NCI-H1105 (cell line): Measurements from ENCODE around the gene SALL2.
A peak's percentile ranks its signal among the peaks of the same experiment; 100 is the strongest.
"Not testable (repeated sequence)": the region's sequence is repeated elsewhere in the genome, so short reads cannot be mapped to it uniquely, and the experiment has no call there.

Experiments used
- DNase-seq: peaks from one replicate; lab custom pipeline; 2025; lab: John Stamatoyannopoulos, UW

SALL2 gene

DNA sequence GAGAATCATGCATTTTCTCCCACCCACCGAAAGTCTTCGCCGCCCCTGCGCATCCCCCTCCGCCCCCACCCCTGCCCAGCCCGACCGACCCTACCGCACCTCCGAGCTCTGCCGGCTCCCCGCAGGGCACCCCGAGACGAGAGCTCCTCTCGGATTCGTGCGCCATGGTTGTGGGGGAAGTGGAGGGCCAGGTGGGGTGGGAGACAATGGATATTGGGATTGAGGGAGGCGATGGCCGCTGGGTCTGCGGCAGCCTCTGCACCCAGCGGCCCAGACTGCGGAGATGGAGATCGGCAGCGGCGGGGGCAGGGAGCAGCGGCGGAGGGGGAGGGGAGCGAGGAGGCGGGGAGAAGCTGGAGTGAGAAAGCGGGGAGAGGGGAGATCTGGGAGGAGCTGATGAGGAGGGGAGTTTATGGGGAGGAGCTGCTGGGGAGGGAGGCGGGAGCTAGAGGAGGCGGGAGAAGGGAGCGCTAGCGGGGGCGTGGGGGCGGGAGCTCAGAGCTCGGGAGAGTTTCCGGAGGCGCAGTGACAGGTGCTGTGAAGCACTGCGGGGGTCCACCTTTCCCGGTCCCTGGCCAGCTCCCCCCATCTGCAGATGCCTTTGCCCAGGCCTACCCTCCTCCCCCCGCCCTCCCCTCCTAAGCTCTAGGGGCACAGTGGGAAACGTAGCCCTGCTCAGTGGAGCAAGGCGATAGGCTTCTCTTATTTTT lies at the start of gene SALL2:
Gene SALL2 (minus strand): TSS at position 385 of the 710 bp plus-strand sequence. CDS start 219 bp downstream, at position 166.
- peak; percentile 93 for DNase-seq

DNA sequence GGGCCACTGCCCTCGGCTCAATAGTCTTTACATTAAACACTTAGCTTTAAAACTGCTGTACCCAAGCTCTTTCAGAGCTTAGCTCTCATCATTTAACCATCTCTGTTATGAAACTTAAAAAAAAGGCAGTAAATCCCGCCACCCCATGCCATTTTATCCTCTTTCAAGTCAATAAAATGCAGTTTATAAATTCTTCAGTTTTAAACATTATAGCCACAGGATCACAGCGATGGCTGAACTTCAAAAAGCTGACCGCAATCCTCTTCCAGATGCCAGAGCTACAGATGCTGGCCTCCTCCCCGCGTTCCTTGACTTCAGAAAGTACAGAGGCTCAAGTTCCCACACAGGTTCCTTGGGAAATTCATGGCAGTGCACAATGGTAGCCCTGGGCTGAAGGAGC lies 49.5 kb upstream of the SALL2 start:
- DNase-seq = no peak

DNA sequence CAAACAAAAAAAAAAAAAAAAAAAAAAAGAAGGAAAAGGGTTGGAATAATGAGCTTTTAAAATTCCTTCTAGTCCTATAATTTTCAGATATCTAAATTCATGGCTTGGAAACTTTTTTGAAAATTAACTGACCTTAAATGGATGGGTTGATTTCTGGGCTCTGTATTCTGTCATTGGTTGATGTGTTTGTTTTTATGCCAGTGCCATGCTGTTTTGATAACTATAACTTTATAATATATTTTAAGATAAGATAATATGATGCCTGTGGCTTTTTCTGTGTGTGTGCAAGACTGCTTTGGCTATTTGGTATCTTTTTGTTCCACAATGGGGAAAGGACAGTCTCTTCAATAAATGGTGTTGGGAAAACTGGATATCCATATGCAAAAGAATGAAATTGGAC lies 46.5 kb upstream of the SALL2 start:
- no peak for DNase-seq

DNA sequence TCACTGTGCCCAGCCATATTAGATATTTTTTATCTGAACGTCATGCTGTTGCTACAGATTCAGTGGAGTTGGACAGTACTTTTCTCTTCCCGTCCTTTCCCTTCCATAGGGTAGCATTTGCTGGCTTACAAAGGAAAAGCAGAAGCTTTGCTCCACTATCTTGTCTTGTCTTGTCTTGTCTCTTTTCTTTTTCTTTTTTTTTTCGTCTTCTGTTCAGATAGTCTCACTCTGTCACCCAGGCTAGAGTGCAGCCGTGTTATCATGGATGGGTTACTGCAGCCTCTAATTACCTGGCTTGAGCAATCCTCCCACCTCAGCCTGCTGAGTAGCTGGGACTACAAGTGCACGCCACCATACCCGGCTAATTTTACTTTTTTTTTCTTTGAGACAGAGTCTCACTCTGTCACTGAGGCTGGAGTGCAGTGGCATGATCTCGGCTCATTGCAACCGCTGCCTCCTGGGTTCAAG lies 32.6 kb upstream of the SALL2 start:
- DNase-seq = no peak

DNA sequence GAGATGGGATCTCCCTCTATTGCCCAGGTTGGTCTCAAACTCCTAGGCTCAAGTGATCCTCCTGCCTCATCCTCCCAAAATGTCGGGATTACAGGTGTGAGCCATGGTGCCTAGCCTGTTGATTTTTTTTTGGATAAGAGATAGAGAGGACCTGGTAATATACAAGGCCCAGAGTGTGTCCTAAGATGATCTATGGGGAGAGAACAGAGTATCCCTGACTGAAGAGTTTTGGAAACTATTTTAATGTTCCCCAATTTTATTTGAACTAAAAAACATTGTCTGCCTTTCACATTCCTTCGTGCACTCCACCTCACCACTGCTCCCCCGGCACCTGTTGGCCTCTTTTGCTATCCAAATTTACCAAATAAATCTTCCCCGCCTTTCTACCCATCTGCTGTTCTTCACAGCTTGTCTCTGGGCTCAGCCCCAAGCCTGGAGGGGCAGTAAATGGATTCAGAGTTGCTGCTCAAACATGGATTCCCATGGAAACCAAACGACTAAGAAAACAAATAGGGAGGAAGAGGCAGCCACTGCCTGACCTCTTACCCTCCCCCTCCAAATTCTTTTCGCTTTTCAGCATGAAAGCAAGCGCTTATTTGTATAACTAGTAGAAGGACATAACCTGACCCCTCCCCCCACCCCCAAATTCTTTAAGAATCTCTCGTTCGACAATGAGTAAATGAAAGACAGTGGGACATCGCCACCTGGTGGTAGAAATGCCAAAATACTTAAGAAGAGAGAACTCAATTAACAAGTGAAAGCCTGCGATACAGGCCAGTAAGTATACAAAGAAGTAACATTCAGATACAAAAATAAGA lies 31.1 kb upstream of the SALL2 start:
- DNase-seq = peak; percentile 77

DNA sequence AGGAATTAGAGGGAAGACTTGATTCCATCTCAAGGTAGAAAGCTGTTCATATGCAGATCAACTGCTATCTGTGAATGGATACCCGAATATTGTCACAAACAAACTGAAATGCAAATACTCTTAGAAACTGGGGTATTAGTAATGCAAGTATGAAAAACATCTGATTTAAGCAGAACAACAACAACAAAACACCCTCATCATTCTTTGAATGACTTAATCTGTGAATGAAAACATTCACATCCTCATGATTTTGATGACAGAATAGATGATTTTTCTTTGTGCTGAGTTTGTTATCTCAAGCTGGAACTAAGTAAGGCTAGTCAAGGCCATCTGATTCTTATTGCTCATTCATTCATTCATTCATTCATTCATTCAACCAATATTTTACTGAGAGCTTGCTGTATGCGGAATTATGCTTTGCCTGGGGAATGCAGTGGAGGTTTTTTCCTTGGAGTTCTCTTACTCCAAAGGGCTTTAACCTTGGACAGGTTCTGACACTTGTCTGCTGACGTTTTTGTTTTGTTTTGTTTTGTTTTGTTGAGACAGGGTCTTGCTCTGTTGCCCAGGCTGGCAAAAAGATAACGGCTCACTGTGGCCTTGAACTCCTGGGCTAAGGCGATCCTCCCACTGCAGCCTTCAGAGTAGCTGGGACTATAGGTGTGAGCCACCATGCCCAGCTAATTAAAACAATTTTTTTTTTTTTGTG lies 30.4 kb upstream of the SALL2 start:
- no peak for DNase-seq

DNA sequence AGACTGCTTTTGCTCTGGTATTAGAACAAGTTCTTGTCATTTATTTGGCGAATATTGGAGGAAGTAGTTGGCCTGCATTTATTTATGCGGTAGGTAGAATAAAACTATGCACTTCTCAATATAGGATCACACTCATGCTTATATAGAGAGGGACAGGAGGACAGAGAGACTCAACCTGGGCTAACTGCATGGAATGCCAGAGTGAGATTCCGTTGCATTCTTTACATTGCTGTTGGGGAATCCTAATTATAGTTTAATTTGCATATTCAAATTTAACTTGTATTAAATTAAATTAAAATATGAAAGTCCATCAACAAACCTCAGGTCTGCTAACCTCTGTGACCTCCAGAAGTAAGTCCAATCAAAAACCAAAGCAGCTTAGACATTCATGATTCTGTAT lies 27.1 kb upstream of the SALL2 start:
- no peak for DNase-seq

DNA sequence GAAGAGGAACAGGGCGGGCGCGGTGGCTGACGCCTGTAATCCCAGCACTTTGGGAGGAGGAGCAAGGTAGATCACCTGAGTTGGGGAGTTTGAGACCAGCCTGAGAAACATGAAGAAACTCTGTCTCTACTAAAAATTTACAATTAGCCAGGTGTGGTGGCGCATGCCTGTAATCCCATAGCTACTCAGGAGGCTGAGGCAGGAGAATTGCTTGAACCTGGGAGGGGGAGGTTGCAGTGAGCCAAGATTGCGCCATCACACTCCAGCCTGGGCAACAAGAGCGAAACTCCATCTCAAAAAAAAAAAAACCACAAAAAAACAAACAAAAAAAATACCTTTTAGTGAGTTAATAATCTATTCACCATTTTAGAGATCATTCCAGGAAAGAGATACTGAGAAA lies 18.4 kb upstream of the SALL2 start:
- DNase-seq = not testable (repeated sequence)

DNA sequence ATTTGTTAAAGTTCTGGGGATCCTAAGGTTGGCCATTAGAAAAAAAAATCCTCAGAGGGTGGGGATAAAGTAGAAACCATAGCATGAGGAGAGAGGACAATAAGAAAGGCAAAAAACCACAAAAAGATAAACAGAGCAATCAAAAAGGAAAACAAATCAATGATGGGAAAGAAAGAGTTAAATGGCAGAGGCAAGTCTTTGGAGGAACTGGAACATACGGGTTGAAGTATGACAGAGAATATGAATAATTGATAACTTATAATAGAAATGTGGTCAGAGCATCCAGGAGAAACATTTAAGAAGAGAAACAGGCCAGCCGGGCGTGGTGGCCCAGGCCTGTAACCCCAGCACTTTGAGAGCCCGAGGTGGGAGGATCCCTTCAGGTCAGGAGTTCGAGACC lies 17.8 kb upstream of the SALL2 start:
- DNase-seq = no peak

DNA sequence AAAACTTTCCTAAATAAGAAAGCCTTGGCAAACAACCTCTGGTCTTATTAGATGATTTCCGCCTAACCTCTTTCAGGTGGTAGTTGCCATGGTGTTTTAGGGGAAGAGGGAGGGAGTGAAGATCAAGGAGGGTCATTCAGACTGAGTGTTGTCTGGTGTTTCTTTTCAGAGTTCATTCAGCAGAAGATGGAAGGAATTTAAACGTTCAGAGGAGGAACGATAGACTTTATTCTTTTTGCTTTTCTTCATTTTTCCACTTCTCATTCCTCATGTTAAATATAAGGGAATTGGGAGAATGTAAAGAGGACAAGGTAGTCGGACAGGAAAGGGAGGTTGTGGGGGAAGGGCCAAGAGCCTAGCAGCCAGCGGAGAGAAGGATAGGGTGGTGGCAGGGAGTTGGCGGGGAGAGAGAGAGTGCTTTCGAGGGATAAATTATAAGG lies 17.4 kb upstream of the SALL2 start:
- DNase-seq = no peak

DNA sequence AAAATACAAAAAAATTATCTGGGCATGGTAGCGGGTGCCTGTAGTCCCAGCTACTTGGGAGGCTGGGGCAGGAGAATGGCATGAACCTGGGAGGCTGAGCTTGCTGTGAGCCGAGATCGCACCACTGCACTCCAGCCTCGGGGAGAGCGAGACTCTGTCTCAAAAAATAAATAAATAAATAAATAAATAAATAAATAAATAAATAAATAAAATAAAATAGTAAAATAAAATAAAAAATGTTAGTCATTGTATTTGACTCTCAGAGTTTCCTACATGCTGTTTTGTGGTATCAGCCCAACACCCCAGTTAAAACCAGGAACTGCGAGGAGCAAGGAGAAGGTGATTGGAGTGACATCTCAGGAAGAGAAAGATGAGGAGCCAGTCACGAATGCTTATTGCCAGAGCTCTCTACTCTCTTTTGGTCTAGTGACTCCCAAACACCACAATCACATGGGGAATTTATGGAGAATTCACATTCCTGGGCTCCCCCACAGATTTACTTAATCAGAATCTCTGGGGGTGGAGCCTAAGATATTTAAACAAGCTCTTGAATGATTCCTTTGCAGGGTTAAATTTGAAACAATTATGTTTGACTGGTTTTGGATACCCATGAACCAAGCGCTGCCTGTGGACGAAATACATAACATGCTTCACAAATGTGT lies 15.4 kb upstream of the SALL2 start:
- no peak for DNase-seq

DNA sequence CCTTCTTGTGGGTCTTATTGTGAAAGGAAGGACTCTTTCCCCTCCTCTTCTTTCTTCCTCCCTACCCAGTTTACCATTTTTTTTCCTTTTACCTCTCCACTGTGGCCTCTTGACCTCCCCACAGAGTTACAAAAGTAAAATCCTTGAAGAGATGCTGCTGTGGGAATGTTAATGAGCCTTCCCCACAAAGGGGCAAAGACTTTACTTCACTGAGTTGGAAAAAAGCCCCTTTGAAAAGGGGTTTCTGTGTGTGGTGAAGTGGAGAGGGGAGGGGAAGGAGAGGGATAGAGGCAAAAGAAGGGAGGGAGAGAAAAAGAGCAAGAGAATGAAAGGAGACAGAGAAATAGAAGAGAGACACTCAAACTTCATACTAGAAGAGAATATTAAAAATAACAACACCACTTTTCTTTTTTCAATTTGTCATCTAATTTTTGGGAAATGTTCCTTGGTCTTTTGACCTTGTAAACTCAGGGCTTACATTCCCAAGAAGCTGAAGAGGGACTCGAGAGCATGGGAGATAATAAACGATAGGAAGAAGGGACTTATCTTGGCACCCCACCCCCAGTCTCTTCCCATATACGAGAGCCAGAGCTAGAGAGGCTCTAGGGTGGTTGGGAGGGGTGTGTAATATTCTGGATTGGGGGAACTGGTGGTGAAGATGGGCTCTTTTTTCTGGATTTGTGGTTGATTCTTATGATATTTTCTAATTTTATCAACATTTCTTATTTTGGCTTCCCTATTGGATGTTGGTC lies 13.2 kb upstream of the SALL2 start:
- DNase-seq = no peak

DNA sequence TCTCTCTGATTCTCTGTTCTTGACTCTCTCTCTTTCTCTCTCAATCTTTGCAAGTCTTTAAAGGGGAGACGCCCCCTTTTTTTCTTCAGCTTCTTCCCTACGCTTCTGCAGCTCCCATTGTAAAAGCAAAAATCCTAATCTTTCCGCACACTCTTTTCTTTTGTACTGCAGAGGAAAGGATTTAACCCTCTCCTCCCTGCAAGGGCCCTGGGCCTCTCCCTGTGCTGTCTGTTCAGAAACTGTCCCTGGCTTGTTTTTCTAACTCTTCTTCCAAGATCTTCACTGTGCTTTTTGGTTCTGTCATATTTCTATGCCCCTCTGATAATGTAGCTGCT lies 10.9 kb upstream of the SALL2 start:
- no peak for DNase-seq

DNA sequence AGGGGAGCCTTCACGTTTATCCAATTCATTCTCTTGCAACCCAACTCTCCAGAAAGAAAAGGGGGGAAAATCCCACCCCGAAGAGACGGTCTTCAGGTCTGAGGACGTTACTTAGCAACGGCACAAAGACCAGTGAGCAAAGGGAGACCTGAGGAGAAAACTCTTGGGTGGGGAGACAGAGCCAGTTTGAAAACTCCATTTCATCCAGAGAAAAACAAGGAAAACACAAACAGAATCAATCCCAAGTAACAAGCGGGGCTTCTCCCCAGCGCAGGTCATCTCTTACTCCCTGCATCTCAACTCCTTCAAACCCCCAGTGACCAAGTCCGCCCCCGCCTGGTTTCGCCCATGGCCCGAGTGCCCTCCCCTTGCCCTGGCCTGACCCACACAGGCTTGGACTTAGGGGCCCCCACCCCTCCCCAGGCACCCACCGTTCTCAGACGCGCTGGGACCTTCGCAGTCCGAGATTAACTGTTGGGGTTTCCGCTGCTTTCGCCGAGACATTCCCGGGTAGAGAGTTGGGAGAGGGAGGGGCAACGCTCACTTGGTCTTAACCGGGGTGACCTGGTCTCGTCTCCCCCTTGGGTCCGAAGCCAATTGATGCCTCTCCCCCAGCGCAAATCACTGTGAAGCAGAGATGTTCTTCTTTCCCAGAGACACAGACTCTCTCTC lies 10.4 kb upstream of the SALL2 start:
- no peak for DNase-seq

DNA sequence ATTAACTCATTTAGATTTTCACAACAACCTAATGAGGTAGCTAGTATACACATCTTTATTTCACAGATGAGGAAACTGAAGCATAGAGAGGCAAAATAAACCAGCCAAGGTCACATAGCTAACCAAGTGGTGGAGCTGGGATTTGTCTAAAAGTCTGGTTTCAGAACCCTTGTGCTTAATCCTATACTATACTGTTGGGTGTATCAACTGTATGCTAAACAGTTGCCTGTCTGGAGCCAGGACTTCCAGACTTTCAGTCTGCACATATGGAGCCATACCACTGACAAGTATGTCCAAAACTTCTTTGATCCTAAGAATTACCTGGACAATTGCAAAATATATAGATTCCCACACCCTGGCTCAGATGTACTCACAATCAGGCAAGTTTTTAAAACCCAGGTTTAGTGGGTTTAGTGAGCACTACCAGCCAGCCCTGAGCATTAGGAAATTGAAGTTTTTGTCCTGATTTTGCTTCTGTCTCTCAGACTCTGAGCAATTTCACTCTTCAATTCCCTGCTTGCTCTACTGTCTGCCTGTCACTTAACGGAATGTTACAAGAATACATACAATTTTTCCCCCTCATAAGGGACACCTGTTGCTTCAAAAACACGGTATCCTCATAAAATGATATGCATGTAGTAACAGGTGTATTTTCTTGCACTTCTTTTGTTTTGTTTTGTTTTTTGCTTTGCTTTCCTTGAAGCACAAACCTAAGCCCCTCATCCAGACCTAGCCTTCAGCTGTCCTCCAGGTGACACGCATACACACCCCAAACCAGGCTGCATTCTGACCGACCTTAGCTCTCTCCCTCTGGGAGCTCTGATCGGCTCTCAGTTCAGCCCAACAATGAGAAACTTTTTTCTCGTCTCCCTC lies 9.6 kb upstream of the SALL2 start:
- no peak for DNase-seq

DNA sequence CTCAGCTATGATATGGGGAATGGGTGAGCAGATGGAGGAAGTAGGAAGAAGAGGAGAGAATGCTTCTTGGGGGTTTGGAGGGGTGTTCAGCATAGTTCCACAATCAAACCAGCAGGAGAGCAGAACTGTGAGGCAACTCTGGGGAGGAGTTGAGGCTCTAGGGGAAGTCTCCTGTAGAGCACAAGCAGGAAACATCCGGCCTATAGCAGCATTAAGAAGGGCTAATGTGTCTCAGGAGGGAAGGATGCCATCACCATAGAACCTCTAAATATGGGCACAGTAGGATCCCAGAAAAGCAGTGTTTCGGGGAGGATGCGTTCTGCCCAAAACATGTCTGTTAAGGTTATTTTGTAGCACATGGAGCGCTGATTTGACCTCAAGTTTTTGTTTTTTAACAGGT lies 8.4 kb upstream of the SALL2 start:
- no peak for DNase-seq

DNA sequence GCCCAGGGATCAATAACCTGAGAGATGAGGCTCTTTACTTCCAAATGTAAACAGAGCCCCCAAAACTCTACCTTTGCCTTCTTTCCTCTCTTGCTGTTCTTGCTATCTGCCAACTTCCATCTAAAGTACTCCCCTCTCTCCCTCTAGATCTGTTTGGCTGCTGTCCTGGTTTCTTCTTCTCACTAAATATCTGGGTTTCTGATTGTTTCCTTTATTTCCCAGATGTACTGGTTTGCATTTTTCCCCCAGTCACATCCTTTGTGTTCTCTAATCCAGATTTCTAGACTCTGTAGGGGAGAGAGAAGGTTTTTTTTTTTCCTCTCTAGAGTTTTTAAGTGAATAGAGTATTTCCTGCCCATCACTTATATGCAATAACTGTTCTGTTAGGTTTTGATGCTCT lies 7.1 kb upstream of the SALL2 start:
- no peak for DNase-seq

DNA sequence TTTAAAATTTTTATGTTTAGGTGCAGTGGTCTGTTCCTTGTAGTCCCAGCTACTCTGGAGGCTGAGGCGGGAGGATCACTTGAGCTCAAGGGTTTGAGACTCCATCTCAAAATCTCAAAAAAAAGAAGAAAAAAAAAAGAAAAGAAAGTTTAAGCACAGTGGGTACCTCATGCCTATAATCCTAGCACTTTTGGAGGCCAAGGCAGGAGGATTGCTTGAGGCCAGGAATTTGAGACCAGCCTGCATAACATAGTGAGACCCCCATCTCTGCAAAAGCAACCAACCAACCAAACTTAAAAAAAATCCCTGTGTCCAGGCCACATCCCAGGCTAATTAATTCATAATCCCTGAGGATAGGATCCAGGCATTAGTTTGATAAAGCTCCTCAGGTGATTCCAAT lies 3.4 kb upstream of the SALL2 start:
- DNase-seq = no peak

DNA sequence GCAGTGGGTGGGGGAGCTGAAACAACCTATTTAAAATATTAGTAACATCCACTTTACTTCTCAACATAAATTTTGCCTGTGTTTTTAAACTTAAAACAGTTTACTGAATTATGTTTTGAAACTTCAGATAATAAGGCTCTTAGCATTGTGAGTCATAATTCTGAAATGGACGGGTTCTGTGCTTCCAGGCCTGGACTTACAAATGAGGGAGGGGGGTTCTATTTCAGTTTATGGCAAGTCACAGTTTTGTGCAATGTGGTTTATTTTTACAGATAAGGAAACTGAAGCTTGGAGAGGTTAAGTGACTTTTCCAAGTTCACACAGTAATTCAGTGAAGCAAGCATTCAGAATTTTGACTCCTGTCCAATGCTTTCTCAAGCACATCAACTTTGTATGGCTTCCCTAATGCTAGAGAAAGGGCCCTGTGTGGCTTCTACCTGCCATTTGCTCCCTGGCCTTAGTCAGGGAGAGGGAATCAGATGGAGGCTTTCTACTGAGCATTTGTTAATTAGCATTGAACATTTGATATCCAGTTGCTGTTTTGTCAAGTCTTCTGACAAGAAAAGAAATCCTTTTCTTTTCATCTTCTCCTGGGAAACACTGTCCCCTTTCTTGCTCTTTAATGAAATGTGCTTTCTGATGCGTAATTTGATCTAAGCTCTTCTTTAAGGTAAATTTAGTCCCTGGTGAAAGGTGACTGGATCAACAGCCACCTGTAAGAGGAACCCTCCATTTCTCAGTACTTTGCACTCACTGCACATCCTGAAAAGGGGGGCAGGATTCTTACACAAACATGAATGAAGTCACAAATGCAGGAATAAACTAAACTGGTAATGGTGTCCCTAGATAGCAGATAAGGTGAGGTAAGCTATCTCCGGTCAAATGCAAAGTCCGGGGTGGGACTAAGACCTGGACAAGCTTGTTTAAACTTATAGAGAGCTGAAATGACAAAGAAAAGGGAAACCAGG lies 2.5 kb upstream of the SALL2 start:
- no peak for DNase-seq
